HG02759 (cell line): ENCODE data around the gene MAP3K4.
A peak's percentile ranks its signal among the peaks of the same experiment; 100 is the strongest.
"Not testable (repeated sequence)": the region's sequence is repeated elsewhere in the genome, so short reads cannot be mapped to it uniquely, and the experiment has no call there.

ENCODE experiments used
- ATAC-seq: cut with Tn5 transposase; IDR thresholded peaks from one replicate; pipeline ENCODE4 v1.9.1; 2021; ENCODE audit warnings: mild to moderate bottlenecking, moderate library complexity; ENCODE audit not compliant: unreplicated experiment

MAP3K4 gene

DNA sequence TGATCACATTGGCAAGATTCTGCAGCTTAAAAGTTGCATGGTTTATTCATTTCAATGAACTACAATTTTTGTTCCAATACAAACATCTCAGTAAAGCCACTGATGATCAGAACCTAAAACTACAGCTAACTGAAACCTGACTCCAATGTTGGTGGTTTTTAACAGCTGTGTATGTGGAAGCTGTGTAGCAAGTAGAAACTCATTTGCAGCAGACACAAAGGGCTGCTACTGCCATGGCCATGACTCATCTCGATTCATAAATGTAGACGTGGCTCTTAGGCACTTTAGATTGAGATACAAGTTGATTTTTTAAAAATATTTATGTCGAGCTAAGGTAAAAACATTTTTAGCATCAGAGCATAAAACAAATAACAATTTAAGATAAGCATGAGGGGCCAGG, 19.5 kb upstream of the MAP3K4 start:
- ATAC-seq: peak; percentile 63

DNA sequence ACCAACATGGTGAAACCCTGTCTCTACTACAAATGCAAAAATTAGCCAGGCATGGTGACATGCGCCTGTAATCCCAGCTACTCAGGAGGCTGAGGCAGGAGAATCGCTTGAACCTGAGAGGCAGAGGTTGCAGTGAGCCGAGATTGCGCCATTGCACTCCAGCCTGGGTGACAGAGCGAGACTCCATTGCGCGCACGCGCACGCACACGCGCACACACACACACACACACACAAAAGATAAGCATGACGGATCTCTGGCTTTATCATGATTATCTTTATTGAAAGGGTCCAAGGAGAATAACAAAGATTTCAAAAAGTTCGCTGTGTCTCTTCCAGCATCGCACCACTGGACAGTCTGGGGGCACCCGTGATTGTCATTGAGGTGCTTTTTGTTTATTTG, 19.0 kb upstream of the MAP3K4 start:
- not testable (repeated sequence) for ATAC-seq

DNA sequence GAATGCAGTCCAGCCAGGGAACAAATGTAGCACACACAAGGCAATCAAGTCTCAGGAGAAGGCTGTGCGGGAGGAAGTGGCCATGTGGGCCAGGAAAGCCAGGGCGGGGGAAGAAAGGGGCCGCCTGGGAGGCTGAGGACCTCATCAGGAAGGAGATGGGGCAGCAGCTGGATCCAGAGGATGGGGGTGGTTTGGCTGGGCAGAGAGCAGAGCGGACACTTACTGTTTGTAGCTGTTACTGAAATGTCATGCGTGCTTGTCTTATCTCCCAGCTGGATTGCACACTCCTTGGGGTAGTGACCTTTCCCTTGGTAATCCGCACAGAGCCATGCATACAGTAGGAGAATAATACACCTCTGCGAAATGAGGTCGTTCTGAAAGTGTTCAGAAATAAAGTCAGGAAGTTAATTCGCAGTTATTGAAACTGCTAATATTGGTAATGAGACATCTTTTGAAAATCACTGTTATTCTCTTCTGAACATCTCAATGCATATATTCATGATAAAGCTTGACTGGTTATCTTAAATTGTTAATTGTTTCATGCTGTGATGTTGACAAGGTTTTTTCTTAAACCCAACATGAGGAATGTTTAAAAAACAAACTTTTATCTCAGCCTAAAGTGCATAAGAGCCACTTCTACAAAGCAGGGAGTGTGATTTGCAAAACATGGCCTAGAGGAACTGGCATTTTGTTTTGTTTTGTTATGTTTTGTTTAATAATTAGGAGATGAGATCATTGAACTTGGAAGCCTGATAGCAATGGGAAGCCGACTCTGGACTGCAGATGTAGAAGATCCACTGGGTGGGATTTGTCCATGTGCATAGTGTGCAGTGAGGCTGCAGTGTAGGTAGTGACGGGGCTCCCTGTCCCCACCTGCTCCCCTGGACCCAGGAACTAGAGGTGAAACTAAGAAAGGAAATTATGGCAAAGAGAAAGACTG, 18.0 kb upstream of the MAP3K4 start:
- no peak for ATAC-seq

DNA sequence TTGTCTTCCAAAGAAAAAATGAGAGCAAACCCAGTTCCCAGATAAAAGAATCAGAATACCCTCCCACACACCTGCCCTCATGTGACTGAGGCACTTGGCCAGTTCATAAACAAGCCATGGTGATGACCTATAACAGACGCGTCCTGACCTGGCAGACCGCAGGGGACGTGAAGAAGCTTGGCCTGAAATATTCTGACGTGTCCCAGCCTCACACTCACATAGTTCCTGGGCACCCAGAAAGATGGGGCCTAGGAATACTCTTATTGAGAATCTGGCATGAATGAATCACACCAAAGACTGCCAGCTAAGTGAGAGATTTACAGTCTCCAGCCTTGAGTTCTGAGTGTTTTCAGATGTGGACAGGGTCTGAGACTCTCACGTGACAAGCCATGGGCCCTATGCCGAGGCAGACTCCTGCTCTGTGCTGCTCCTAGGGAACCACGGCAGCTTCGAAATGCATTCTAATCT, 17.2 kb upstream of the MAP3K4 start:
- ATAC-seq: no peak

DNA sequence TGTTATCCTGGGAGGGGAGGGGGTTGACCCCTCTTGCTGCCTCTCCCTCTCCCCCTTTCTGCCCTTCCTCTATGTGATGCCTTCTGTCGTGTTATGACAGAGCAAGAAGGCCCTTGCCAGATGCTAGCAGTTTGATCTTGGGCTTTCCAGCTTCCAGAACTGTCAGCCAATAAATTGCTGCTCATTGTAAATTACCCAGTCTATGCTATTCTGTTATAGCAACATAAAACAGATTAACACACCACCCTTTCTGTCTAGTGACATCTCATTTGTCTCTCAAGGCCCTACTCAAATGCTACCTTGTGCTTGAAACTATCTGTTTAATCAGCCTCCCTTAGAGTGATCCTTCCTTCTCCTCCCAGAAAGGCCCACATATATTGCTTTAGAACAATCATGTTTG, 16.4 kb upstream of the MAP3K4 start:
- ATAC-seq: no peak

DNA sequence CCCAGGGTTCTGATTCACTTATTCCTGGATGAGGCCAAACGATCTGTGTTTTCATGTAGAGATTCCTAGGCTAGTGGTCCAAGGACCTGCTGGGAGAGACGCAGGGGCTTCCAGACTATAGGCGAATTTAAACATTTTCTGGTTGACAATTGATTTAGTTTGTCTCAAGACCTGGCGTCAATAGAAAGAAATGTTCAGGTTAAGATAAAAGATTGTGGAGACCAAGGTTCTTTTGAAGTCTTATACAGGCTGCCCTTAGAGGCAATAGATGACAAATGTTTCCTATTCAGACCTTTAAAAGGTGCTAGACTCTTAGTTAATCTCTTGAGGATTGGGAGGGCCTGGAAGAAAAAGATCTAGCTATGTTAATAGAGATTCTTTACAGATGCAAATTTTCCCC, 15.6 kb upstream of the MAP3K4 start:
- not testable (repeated sequence) for ATAC-seq

DNA sequence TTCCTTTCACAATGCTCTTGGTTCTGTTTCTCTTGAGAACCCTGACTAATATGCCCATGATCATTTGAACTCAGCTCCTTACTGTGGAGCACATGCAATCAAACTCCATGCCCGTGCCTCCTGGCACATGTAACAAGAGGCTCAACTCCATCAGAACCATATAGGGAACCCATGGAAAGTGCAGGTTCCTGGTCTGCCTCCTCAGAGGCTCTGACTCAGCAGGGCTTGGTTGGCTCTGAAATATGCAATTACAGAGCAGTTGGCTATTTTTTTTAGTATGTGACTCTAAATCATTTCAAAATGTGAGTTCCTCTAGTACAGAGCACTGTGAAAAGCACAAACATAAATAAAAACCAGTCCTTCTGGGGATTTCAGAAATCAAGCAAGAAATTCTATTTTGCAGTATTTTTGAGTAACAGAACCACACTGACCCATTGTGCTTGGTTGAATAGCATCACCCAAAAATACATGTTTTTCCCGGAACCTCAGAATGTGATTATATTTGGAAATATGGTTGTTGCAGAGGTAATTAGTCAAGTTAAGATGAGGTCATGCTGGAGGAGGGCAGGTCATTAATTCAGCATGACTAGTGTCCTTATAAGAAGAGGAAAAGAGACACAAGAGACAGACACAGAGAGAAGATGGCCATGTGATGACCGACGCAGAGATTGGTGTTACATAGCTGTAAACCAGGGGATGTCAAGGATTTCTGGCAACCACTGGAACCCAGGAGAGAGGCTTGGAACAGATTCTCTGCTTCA, 13.2 kb upstream of the MAP3K4 start:
- no peak for ATAC-seq

DNA sequence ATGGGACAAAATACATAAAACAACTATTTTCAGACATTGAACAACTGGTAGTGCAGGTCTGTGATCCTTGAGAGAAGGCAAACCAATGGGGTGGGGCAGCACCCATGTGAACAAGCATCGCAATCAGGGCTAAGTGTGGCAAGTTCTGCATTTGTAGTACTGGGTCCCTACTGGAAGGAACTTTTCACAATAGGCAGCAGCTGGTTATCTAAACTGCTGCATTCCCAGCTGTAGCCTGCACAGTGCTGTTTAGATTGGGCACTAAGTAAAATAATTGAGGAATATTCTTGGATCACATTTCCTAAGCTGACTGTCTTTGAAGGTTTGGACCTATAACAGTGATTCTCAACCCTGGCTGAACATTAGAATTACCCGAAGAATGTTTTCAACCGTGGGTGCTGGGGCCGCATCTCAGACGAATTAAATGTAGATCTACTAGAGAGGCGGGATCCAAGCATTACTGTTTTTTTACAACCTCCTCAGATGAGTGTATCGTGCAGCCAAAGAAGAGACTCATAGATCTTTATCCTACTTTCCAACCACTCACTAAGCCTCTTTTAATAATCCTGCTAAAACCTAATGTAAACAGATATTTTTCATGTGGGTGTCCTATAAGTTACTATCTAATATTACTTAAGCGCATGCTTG, 12.4 kb upstream of the MAP3K4 start:
- no peak for ATAC-seq

DNA sequence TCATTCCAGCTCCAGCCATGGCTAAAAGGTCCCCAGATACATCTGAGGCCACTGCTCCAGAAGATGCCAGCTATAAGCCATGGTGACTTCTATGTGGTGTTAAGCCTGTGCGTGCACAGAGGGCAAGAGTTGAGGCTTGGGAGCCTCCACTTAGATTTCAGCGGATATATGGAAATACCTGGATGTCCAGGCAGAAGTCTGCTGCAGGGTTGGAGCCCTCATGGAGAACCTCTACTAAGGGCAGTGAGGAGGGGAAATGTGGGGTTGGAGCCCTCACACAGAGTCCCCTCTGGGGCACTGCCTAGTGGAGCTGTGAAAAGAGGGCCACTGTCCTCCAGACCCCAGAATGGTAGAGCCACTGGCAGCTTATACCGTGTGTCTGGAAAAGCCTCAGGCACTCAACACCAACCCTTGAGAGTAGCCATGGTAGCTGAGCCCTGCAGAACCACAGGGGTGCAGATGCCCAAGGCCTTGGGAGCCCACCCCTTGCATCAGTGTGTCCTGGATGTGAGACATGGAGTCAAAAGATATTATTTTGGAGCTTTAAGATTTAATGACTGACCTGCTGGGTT, 8.1 kb upstream of the MAP3K4 start:
- ATAC-seq: not testable (repeated sequence)

DNA sequence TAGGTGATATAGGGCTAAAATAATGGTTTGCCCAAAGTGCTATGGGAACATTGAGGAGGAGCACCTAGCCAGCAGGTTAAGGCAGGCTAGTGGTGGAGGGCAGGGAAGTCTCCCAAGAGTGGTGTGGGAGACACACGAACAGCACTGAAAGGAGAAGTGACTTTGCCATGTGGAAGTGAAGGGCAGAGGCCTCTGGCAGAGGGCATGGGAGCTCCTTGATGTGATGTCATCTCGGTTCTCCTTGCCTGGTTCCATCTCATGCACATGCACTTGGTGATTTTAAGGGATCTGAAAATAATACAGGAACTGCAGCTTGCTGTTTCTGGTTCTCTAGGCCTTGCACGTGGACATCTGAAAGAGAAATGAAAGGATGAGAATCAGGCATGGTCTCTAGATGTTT, 4.7 kb upstream of the MAP3K4 start:
- ATAC-seq: no peak

DNA sequence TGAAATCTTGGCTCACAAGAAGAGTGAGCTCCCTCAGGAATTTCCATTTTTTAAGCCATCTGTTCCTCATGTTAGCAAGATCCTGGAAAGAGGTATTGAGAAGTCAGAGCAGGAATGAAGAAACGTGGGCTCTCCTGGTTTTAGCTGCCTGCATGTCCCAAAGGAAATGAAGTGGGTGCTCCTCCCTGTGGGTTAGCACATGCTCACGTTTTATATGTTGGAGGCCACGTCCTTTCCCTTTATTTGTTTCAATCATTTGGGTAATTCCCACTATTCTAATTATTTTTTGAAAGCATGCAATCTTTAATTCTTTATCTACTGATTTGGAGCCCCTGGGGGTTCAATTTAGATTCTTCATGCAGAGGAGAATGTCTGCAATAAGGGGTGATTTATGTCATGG, 4.3 kb upstream of the MAP3K4 start:
- no peak for ATAC-seq

DNA sequence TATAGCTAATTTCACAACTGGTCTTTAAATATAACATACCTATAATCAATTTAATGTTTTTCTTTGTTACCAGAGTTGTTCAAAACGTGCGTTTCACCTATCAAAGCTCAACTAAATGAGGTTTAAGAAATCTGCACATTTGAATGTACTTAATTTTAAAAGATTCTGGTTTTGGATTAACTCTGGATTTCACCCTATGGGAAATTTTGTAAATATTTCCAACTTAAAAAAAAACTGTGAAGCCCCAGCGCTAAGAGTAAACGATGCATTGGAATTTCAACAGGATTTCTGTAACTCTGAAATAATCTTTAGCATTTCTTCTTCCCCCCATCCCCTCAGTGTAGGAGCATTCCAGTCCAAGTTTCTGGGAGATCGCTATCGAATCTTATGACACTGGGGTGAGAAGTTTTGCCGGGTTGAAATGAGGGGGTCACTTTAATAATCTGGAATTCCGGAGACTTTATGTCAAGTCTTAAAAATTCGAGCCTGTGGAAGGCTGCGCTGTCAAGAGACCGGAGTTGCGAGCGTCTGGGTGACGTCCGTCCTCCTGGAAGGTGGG, 643 bp upstream of the MAP3K4 start:
- no peak for ATAC-seq

DNA sequence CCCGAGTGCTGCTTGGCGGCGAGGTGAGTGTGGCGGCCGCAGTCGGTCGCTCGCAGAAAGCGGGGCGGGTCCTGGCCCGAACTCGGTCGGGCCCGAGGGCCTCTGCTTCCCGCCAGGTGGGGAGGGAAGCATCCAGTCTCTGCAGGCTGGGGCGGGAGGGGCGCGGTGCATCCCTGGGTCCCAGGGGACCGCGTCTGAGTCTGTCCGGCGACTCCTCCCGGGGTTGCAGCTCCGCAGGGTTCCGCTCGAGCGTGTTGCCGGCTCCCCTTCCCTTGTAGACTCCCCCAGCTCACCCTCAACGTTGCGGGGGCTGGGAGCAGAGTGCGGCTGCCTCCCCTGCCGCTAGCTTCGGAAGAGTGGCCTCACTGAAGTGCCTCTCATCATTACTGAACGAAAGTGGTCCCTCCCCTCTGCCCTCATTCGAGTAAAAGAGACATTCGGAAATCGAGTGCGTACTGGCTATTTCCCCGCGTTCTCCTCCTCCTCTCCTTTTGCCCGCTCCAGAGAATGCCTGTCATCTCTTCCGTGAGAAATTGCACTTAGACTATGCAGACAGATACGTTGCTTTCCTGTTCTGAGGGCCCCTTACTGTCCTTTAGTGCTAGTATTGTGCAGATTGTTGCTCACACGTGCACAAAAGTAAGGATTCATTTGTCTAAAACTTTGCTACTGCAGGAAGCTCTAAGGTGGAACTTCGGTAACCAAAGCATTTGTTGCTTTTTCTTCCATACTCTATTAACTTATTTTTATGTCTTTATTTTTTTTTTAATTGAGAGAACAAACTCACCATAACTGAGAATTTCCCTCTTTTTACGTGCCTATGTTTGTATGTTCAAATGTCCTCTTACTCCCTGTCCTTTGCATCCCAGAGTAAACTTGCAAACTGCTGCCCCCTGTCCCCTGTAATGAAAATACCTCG, 751 bp downstream of the MAP3K4 start:
- ATAC-seq: peak; percentile 55

DNA sequence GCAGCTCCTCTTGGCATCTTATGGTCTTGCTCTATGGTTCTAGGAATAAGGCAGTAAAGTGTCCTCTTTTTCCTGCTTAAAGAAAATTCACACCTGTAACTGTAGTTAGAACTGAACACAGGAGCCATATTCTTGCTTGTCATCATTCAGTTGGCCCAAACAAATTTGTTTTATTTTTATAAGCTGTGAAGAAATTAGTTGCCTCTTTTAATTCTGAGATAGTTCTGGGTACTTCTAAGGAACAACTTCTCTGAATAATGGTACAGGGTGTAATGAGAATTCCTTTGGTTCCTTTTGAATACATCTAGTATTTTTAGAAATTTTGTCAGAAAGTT, 1.4 kb downstream of the MAP3K4 start:
- ATAC-seq: no peak

DNA sequence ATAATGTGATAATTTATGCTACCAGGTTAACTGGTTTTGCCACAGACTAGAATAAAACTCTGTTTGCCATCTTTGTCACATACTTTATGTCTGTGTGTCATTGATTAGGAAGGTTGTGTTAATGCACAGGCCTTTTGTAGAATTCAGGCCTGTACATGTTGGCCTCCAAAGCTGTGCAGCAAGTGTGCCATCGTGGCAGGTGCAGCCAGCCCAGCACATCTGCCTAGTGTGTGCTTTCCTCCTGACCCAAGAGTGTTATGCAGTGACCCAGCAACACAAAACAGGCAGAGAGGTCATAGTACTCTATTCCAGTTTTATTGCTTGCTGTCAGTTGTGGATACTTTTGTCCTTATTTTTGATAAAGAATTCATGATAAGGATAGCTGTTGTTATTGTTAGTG, 3.7 kb downstream of the MAP3K4 start:
- no peak for ATAC-seq

DNA sequence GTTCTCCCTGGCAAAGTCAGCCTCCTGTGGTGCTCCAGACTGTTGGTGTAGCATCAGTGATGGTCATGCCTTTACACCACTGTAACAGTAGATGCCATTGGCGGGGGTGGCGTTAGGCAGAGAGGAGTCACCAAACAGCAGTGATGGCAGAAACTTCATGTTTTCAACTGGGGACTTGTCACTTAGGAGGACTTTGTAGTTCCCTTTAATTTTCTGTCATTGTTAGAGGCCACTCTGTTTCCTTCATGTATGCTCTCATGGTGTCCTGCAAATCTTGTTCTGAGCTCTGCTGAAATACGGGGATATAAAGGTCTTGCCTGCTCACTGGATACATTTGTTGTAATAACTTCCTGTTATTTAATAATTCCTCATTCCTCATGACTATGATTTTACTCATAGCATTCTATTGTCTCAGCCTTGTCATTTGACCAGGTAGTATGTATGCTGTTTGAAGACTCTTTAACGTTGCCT, 4.6 kb downstream of the MAP3K4 start:
- ATAC-seq: no peak

DNA sequence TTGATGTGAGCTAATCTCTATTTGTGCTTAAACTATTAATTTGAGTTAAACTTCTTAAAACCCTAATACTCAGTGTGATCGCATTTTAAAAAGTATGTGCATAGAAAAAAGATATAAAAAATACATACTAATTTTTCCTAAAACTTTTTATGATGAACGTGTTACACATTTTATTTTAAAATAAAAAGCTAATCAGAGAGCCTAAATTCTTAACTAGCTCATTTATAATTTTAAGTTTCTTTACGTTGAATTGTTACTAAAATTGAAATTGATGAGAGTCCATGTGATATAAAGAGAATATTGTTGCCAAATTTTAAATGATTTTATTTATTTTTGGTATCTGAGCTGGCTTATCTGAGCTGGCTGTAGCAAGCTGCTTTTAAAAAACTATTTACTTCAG, 6.6 kb downstream of the MAP3K4 start:
- ATAC-seq: no peak

DNA sequence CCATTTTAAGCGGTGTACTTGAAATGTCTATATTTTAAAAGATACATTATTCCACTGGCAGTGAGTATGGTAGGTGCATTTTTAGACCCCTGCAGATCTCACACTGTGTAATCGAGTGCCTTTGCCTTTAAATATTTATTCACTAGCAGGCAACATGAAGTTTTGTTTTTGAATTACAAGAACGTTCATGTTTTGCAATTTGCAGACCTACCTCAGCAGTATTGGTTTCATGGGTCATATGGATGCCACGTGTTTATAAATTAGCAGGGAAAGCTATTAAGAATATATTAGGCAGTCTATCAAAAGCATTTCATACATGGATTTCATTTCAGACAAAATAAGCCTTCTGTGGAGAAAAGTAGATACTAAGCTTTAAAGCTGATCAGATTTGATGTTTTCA, 7.2 kb downstream of the MAP3K4 start:
- no peak for ATAC-seq

DNA sequence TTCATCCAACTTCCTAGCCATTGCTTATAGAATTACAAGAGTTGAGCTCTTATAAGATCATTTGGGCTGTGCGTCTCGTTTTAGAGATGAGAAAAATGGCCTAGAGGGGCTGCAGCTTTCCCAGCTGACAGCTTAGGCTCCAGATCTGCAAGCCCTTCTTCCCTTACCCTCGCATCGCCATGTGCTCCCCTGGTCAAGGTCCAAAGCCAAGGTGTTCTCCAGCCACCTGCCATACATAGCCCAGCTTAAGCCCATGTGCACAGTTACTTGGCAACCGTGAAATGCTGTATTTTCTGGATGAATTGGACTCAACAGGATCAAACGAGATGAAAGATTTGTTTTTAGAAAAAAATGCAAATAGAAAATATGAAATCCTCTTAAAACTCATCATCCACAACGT, 7.9 kb downstream of the MAP3K4 start:
- ATAC-seq: no peak

DNA sequence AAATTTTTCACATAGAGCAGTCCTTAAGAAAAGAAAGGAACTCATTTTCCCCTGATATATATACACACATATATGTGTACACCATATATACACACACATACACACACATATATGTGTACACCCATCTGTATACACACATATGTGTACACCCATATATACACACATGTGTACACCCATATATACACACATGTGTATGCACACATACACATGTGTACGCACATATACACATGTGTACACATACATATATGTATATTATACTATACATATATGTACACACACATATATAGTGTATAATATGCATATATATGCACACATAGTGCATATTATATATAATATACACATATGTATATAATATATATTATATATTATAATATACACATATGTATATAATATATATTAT, 9.1 kb downstream of the MAP3K4 start:
- no peak for ATAC-seq
